Ovary (tissue), 3 donors: Measurements from ENCODE around the gene SPEF2.

Experiments used
- POLR2A ChIP-seq: fragments of 450-650 bp; IDR thresholded peaks from one replicate; pipeline ENCODE4 v1.6.1; 2017; ENCODE audit warnings: antibody characterized with exemption, mild to moderate bottlenecking, moderate library complexity
- TF ChIP-seq, protein P1 (sequence below), 3 donors: fragments of 450-650 bp in 2 of 3; fragments of 200-600 bp in 1 of 3; IDR thresholded peaks; one replicate each; pipeline versions ENCODE4 v1.5.1 to v1.8.0; 2016 to 2022; ENCODE audit warnings: antibody characterized with exemption in 3 of 3, mild to moderate bottlenecking in 1 of 3
- donor health status: DM: no; HTN: no; CAD: no.

DNA sequence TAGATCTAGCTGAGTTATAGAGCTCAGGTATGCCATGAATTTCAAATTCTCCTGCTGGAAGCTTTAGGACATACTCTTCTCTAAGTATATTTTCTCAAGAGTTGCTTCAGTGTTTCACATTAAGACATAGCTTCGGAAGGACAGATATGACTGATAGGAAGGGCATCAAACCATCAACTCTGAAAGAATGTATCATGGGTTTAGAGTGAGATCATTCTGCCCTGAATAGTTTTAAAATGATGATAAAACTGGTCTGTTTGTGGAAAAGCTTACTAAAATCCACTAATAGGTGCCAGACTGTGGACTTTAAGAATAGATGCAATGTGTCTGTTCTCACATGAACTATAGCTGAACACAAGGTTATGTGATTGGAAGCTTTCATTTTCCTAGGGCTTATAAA is 8.4 kb downstream of the SPEF2 start:
- TF ChIP-seq, protein P1, sequence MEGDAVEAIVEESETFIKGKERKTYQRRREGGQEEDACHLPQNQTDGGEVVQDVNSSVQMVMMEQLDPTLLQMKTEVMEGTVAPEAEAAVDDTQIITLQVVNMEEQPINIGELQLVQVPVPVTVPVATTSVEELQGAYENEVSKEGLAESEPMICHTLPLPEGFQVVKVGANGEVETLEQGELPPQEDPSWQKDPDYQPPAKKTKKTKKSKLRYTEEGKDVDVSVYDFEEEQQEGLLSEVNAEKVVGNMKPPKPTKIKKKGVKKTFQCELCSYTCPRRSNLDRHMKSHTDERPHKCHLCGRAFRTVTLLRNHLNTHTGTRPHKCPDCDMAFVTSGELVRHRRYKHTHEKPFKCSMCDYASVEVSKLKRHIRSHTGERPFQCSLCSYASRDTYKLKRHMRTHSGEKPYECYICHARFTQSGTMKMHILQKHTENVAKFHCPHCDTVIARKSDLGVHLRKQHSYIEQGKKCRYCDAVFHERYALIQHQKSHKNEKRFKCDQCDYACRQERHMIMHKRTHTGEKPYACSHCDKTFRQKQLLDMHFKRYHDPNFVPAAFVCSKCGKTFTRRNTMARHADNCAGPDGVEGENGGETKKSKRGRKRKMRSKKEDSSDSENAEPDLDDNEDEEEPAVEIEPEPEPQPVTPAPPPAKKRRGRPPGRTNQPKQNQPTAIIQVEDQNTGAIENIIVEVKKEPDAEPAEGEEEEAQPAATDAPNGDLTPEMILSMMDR (IDR thresholded peaks at IDR 0.05): no peak
- no peak for TF ChIP-seq POLR2A
